CD4-positive, alpha-beta T cell (primary cell): Measurements from ENCODE around the gene PARD3B. TPM values are rescaled to one million over a fixed set of nuclear protein-coding genes. Genes with fewer than 3 reads are reported as not detected.

Experiments
- ATAC-seq: fragments of 200-7000 bp; cut with Tn5 transposase; one replicate; pipeline ENCODE4 v1.10.0; 2022; ENCODE audit warnings: mild to moderate bottlenecking; ENCODE audit not compliant: poor library complexity
- CTCF ChIA-PET: fragments of 350-600 bp; sonication (Branson Sonifier 250); formaldehyde crosslinking; loops from one replicate; lab custom pipeline; 2021; ENCODE audit warnings: antibody characterized with exemption, inconsistent platforms; lab: Charles Lee
- POLR2A ChIA-PET: fragments of 350-600 bp; sonication (Branson Sonifier 250); formaldehyde crosslinking; loops from one replicate; lab custom pipeline; 2021; ENCODE audit warnings: antibody characterized with exemption, inconsistent platforms; lab: Charles Lee
- DNase-seq, 14 experiments: peaks; one replicate each; pipeline ENCODE4 v3.0.0-alpha.2; 2013 to 2020; ENCODE audit warnings: mixed read lengths in 2 of 14
- H3K27ac ChIP-seq, 2 donors: one replicate each; pipeline versions ENCODE4 v1.5.1 to v1.7.0; 2013; ENCODE audit warnings: low read length in 2 of 2, low read depth in 1 of 2, mild to moderate bottlenecking in 1 of 2
- H3K27me3 ChIP-seq, 2 experiments: 1 replicate in 1 of 2; 2 replicates in 1 of 2; pipeline versions ENCODE4 v1.6.1 to v1.7.0; 2013; ENCODE audit warnings: low read length in 2 of 2, control low read depth in 1 of 2, mild to moderate bottlenecking in 1 of 2, moderate library complexity in 1 of 2; ENCODE audit not compliant: insufficient read depth in 2 of 2, control insufficient read depth in 1 of 2
- H3K36me3 ChIP-seq: one replicate; pipeline ENCODE4 v1.6.1; 2013; ENCODE audit warnings: low read length, control low read depth; ENCODE audit not compliant: insufficient read depth
- H3K4me1 ChIP-seq: one replicate; pipeline ENCODE4 v1.6.1; 2013; ENCODE audit warnings: low read length, control low read depth; ENCODE audit not compliant: insufficient read depth
- H3K4me3 ChIP-seq: one replicate; pipeline ENCODE4 v1.5.1; 2013; ENCODE audit warnings: mild to moderate bottlenecking, low read length, moderate library complexity
- H3K9me3 ChIP-seq, 2 experiments: 1 replicate in 1 of 2; 2 replicates in 1 of 2; pipeline versions ENCODE4 v1.6.1 to v1.7.0; 2013; ENCODE audit warnings: low read length in 2 of 2, mild to moderate bottlenecking in 2 of 2, control low read depth in 1 of 2, moderate library complexity in 1 of 2; ENCODE audit not compliant: control insufficient read depth in 1 of 2, insufficient read depth in 1 of 2
- H3K27ac Mint-ChIP-seq: one replicate; pipeline ENCODE4 v1.8.0; 2020; ENCODE audit warnings: mixed read lengths
- H3K27me3 Mint-ChIP-seq: one replicate; pipeline ENCODE4 v1.8.0; 2021; ENCODE audit warnings: mixed read lengths
- H3K36me3 Mint-ChIP-seq: one replicate; pipeline ENCODE4 v1.8.0; 2021; ENCODE audit warnings: low read depth, mixed read lengths
- H3K4me1 Mint-ChIP-seq: one replicate; pipeline ENCODE4 v1.8.0; 2021; ENCODE audit warnings: low read depth, mixed read lengths
- H3K4me3 Mint-ChIP-seq: one replicate; pipeline ENCODE4 v1.8.0; 2020; ENCODE audit warnings: mild to moderate bottlenecking, mixed read lengths
- H3K9me3 Mint-ChIP-seq: one replicate; pipeline ENCODE4 v1.8.0; 2020; ENCODE audit warnings: mixed read lengths
- intact Hi-C, 2 experiments: fragments of 100-400 bp; cut with DNase I in 1 of 2; cut with micrococcal nuclease in 1 of 2; formaldehyde crosslinking; loops; one replicate each; pipeline versions ENCODE4 v1.15.1 to v1.9.0; 2023 to 2025; cut with DNase I, micrococcal nuclease
- total RNA-seq, 174 experiments: library from RNA in 2 of 174; stranded (reverse) in 2 of 174; gene quantifications; one replicate each; pipeline ENCODE4 v1.2.3 and lab custom pipeline; 2021 to 2026
- TF ChIP-seq, protein P1 (sequence below): fragments of 200-600 bp; IDR thresholded peaks from one replicate; pipeline ENCODE4 v1.8.0; 2022; ENCODE audit warnings: antibody characterized with exemption, mild to moderate bottlenecking

PARD3B gene
- total RNA-seq, 2 experiments from 2014 or later, result 0.87 to 1.9 TPM

DNA sequence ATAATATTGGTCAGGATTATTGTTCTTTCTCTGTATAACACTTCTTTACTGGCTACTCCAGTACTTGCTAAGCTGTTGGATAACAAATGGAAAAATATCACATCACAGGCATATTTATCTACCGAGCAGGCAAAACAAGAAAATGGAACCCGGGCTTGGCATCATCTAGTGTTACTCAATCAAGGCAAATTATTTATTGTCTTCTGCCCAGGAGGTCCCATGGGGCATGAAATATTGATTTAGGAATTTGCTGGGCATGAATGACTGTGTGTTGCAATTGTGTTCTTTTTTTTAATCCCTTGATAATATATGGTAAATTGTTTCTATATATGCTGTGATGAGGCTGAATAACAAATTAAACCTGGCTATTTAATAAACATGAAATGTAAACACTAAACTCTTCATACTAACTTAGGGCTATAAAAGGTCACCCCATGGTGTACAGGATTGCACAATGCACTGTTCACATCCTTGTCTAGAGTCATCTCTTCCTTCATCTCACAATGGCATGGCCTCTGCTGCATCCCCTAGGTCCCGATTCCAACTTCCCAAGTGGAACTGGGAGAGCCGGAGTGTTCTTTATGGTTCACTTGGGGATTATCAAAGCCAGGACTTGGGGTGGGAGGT lies 2.2 kb upstream of the PARD3B start:
- H3K27me3 Mint-ChIP-seq, result peaks cover 37% of the 10 kb centered on the region
- H3K27ac ChIP-seq, result no peak overlapping the region
- no peaks in the 10 kb centered on the region for H3K9me3 ChIP-seq
- peaks cover 8% of the 10 kb centered on the region for H3K4me1 ChIP-seq
- no peaks in the 10 kb centered on the region for H3K9me3 Mint-ChIP-seq
- H3K4me1 Mint-ChIP-seq, result peaks cover 10% of the 10 kb centered on the region
- H3K36me3 Mint-ChIP-seq, result no peaks in the 10 kb centered on the region
- no peak overlapping the region for H3K27ac Mint-ChIP-seq
- peaks cover 13 to 23% of the 10 kb centered on the region in 2 experiments for H3K27me3 ChIP-seq
- POLR2A ChIA-PET, result no interaction called here
- no peak overlapping the region for H3K4me3 Mint-ChIP-seq
- no peak overlapping the region for H3K4me3 ChIP-seq
- no peak for DNase-seq
- intact Hi-C loops, result no loop called here
- ATAC-seq, result no peak
- TF ChIP-seq, protein P1, sequence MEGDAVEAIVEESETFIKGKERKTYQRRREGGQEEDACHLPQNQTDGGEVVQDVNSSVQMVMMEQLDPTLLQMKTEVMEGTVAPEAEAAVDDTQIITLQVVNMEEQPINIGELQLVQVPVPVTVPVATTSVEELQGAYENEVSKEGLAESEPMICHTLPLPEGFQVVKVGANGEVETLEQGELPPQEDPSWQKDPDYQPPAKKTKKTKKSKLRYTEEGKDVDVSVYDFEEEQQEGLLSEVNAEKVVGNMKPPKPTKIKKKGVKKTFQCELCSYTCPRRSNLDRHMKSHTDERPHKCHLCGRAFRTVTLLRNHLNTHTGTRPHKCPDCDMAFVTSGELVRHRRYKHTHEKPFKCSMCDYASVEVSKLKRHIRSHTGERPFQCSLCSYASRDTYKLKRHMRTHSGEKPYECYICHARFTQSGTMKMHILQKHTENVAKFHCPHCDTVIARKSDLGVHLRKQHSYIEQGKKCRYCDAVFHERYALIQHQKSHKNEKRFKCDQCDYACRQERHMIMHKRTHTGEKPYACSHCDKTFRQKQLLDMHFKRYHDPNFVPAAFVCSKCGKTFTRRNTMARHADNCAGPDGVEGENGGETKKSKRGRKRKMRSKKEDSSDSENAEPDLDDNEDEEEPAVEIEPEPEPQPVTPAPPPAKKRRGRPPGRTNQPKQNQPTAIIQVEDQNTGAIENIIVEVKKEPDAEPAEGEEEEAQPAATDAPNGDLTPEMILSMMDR, result no peak
- H3K36me3 ChIP-seq, result no peaks in the 10 kb centered on the region
- CTCF ChIA-PET, result no interaction called here

DNA sequence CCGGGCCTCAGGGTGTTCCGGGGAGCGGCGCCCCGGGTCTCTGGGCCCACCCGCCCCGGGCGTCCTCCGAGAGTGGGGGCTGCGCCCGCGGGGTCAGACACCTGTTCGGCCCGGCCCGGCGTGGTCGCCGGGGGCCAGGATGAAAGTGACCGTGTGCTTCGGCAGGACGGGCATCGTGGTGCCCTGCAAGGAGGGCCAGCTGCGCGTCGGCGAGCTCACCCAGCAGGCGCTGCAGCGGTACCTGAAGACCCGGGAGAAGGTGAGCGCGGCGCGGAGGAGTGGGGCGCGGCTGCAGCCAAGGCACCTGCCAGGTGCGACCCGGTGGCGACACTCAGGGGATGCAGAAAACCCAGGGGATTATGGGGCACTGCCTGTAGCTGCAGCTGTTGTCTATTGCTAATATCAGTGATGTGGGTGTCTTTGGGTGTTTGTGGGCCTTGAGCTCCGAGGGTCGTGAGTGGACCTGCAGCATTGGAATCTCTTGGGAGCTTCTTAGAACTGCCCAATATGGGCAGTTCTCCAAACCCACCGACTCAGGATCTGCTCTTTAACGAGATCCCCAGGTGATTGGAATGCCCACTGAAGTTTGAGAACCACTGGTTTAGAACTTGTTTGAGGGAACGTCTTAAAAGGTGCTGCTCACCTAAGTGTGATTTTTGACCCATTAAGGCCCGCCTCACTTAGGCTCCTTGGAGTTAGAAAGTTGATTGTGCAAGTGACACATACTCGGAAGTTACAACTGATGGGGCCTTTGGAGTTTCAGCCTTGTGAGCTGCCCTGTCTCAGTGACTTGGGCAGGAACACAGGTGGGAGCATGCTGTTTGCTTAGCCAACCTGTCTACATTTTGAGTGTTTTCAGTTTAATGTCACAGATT lies 823 bp downstream of the PARD3B start:
- no peak for ATAC-seq
- Histone ChIP-seq H3K4me3 (peak overlapping the region; percentile 28), H3K9me3 (no peaks in the 10 kb centered on the region), H3K27ac (no peak overlapping the region), H3K36me3 (no peaks in the 10 kb centered on the region), H3K4me1 (peaks cover 8% of the 10 kb centered on the region), H3K27me3 (peaks cover 13 to 23% of the 10 kb centered on the region in 2 experiments)
- ChIA-PET CTCF (interaction anchor here (1.2 kb wide), 1 partner anchor 16 kb away, joined by 3 read pairs; no protein-coding TSS in a partner anchor), POLR2A (no interaction called here)
- Mint-ChIP-seq H3K27ac (no peak overlapping the region), H3K4me3 (peak overlapping the region; percentile 88), H3K9me3 (no peaks in the 10 kb centered on the region), H3K36me3 (no peaks in the 10 kb centered on the region), H3K27me3 (peaks cover 43% of the 10 kb centered on the region), H3K4me1 (peaks cover 10% of the 10 kb centered on the region)
- DNase-seq, result peak in 2 of 14 experiments; percentile 5 to 18
- intact Hi-C loops, result no loop called here
- TF ChIP-seq, protein P1, result no peak

DNA sequence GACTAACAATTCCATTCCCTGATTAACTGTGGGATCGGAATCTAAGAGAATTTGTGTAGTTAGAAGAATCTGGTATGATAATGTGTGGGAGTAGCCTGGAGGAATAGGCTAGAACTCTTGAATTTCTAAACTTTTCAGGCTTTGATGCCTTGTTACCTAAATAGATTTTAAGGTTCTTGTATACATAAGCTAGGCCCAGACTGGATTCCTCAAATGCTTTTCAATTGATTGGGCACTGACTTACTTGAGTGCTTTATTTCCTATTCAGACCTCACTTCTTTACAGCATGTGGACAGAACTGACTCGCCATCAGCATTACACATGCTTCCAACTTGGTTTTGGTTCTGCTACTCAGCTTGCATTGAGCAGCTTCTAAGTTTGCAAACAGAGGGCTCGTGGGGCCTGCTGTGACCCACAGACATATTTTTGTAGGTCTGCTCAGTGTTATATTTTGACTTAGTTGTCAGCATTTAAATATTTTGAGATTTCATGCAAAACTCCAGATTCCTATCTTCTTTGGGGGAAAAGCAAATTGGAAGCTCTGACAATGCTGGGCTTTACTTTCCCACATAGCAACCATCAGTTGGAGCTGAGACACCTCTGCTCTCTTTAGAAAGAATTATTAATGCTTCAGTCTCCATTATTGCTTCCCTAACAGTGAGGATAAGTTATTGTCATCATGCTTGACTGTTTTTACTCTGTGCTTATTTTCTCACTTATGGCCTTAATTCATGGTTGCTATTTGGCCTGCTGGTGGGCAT lies 5.7 kb downstream of the PARD3B start:
- no peaks in the 10 kb centered on the region for H3K36me3 ChIP-seq
- H3K27me3 Mint-ChIP-seq, result peaks cover 21% of the 10 kb centered on the region
- H3K4me3 ChIP-seq, result no peak overlapping the region
- peaks cover 6 to 7% of the 10 kb centered on the region in 2 experiments for H3K27me3 ChIP-seq
- DNase-seq (no peak), ATAC-seq (no peak)
- H3K27ac ChIP-seq, result no peak overlapping the region
- no peak overlapping the region for H3K27ac Mint-ChIP-seq
- ChIA-PET CTCF (no interaction called here), POLR2A (no interaction called here)
- no peaks in the 10 kb centered on the region for H3K9me3 ChIP-seq
- no peak overlapping the region for H3K4me3 Mint-ChIP-seq
- no peaks in the 10 kb centered on the region for H3K9me3 Mint-ChIP-seq
- TF ChIP-seq, protein P1, result no peak
- no peaks in the 10 kb centered on the region for H3K4me1 ChIP-seq
- no peaks in the 10 kb centered on the region for H3K36me3 Mint-ChIP-seq
- no peaks in the 10 kb centered on the region for H3K4me1 Mint-ChIP-seq
- intact Hi-C loops, result no loop called here
